ENCODE data around the gene BTN1A1.
"Not testable (repeated sequence)": the region's sequence is repeated elsewhere in the genome, so short reads cannot be mapped to it uniquely, and the experiment has no call there.

The BTN1A1 gene

GRCh38 chr6:26500102-26500501 lies at the start of gene BTN1A1:
BTN1A1 (plus strand) TSS chr6:26500303; CDS start chr6:26501287, 984 bp downstream.
- DNase-seq = no peak

DNA sequence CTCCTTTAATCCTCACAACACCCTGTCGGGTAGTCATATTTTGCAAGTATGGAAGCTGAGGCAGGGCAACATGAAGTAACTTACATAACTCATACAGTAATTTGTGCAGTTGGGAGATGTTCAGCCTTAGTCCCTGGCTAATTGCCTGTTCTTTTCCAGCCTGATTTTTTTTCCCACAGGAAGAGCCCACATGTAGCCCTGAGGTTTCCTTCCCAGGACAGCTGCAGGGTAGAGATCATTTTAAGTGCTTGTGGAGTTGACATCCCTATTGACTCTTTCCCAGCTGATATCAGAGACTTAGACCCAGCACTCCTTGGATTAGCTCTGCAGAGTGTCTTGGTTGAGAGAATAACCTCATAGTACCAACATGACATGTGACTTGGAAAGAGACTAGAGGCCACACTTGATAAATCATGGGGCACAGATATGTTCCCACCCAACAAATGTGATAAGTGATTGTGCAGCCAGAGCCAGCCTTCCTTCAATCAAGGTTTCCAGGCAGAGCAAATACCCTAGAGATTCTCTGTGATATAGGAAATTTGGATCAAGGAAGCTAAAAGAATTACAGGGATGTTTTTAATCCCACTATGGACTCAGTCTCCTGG lies 47.4 kb upstream of the BTN1A1 start:
- no peak for DNase-seq

DNA sequence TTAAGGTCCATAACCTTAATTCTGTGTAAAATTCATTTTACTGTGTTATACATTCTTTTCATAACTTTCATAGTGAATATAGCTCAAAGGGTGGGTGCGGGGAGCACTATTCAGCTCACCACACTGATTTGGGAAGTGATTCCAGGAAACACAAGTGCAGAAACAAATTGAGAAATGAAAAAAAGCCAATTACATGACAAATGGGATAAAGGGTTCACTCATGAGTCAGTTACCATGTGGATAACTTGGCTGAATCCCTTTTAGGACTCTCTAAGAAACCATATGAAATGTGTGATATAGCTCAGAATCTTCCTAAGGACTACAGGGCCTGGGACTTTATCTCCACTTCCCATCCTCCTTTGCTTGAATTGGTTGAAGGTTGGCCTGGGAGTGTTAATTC lies 45.5 kb upstream of the BTN1A1 start:
- no peak for DNase-seq

- no peak for DNase-seq
Measured at GRCh38 chr6:26455357-26455970, 44.6 kb upstream of the BTN1A1 start.

GRCh38 chr6:26457264-26457805 lies 42.8 kb upstream of the BTN1A1 start:
- DNase-seq = peak in 1 of 2 experiments; percentile 65

DNA sequence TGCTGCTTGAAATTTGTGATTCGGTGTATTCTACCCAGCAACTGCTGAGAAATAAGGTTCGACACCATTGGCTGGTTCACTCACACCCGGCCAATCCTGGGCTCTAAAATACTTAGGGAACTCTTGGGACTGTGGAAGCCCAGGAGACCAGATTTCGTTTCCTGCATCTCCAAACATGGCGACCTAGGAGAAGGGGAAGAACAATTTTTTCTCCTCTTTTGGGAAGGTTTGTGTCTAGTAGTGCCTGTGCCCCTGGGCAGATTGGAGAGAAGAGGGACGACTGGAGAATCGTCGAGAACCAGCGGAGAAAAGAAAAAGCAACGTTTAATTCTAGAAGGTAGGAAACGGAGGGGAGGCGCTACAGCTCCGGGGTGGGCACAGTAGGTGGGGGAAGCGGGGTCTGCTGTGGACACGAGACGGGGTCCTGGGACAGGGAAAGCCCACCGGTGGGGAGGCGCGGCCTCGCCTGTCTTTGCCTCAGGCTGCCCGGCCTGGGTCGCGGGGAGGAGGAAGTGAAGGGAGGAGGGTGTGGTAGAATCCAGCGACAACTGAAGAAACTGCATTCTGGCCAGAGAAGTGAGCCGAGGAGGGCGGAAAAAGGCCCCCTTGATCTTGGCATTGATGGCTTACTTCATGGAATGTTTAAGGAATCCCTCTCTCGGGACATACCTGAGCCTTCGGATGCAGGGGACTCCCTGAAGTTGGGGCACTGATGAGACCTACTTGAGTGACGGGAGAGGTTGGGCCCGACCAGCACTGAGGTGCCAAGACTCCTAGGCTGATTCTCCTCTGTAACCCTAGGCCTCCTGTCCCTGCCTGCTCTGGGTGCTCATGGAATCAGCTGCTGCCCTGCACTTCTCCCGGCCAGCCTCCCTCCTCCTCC lies 42.1 kb upstream of the BTN1A1 start, which contains the start of gene BTN2A1:
TSS of gene BTN2A1 (plus strand) at position 150 of the 883 bp plus-strand sequence. CDS start at position 832, 682 bp downstream.
- DNase-seq = peak; percentile 84 to 89

DNA sequence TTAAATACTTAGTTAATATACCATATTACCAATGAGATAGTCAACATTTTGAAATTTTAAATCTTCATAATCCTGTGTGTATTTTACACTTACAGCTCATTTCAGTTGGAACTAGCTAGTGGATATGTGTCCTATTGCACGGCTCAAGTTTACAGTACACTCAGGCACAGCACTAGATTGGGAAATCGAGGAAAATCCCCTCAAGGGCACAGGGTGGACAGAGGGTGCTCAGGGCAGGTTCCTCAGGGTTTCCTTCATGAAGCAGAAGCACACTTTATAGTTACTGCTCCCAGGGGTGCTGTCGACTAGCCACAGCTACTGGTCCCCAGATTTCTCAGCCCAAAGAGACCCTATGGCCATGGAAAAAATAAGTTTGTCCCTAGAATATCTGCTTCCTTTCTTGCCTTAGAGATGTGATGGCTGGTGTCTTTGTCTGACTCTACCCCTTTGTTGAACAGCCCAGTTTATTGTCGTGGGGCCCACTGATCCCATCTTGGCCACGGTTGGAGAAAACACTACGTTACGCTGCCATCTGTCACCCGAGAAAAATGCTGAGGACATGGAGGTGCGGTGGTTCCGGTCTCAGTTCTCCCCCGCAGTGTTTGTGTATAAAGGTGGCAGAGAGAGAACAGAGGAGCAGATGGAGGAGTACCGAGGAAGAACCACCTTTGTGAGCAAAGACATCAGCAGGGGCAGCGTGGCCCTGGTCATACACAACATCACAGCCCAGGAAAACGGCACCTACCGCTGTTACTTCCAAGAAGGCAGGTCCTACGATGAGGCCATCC lies 40.9 kb upstream of the BTN1A1 start:
- no peak for DNase-seq

DNA sequence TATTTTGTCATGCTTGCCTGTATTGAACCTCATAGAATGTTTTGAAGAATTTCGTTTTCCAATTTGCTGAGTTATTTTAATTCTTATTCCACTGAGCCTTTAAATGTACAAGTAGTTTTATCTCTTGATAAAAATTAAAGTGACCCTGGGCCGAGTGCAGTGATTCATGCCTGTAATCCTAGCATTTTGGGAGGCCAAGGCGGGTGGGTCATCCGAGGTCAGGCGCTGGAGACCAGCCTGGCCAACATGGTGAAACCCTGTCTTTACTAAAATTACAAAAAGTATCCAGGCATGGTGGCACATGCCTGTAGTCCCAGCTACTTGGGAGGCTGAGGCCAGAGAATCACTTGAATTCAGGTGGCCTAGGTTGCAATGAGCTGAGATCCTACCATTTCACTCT lies 38.8 kb upstream of the BTN1A1 start:
- DNase-seq = not testable (repeated sequence)

DNA sequence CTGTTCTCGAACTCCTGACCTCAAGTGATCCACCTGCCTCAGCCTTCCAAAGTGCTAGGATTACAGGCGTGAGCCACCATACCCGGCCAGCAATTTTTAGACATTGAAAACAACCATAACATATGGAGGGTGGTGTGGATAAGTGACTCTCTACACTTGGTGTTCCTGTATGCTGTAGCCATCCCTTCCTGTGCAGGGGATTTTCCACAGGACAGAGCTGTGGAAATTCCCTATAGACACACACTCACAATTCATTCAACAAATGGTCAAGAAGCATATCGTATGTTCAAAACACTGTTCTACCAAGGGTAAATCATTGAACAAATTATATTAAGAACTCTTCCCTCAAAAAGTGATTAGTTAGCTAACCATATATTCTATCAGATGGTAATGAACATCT lies 36.1 kb upstream of the BTN1A1 start:
- no peak for DNase-seq

- DNase-seq = peak in 1 of 2 experiments; percentile 14
Measured at GRCh38 chr6:26464416-26465131, 35.5 kb upstream of the BTN1A1 start.

DNA sequence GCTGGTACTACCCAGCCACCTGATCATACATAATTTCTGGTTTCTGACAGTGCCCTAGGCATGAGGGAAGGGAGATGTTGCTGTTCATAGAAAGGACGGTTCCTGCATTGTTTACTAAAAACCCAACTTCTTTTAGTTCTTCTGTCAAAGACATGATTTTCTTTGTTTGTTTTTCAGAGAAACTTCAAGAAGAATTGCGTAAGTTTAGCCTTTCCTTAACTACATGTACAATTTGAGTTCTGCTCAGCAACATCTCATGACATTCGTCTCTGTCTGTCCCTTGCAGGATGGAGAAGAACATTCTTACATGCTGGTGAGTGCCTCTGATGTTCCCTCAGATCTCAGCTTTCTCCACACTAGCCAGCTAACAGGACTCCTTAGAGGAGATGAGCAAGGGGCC lies 34.3 kb upstream of the BTN1A1 start:
- DNase-seq = no peak

- no peak for DNase-seq
Measured at GRCh38 chr6:26468829-26469228, 31.3 kb upstream of the BTN1A1 start.

DNA sequence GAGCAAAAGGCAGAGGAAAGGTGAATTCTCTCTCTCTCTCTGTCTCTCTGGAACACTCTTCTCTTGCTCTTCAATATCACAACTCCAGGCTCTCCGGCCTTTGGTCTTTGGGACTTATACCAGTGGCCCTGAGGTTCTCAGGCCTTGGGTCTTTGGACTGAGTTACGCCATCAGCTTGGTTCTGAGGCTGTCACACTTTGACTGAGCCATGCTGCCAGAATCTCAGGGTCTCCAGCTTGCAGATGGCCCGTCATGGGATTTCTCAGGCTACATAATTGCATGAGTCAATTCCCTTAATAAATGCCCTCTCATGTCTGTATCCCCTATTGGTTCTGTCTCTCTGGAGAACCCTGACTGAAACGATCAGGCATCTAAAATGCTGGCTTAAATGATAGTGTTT lies 29.5 kb upstream of the BTN1A1 start:
- no peak for DNase-seq

DNA sequence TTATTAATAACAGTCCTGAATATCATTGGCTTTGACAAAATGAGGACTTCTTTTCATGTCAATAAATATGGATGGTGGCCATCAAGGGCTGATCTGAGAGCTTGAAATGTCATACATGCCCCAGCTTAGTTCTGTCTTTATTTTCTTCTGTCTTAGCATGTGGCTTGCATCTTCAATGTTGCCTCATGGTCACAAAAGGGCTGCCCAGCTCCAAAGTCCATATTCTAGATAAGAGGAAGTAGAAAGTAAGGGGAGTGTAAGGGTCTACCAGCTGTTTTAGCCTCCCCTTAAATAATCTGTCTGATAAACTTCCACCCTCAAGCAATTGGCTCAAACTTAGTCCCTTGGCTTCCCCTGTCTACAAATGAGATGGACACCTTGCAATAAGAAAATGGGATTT lies 28.1 kb upstream of the BTN1A1 start:
- DNase-seq = no peak

- DNase-seq = no peak
Measured at GRCh38 chr6:26472549-26473290, 27.4 kb upstream of the BTN1A1 start.

DNA sequence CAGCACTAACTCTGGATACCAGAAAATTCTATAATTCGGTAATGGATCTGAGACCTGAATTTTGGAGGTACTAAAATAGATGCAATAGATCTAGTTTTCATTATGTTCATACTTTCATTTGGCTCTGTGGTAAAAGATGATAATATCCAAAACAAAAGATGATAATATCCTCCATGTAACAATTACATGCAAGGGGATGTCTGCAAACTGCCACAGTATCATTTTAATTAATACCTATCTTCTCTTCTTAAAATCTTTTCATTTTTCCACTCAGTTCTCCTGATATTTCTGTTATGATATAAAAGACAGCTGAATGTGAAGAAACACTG lies 26.7 kb upstream of the BTN1A1 start:
- no peak for DNase-seq

DNA sequence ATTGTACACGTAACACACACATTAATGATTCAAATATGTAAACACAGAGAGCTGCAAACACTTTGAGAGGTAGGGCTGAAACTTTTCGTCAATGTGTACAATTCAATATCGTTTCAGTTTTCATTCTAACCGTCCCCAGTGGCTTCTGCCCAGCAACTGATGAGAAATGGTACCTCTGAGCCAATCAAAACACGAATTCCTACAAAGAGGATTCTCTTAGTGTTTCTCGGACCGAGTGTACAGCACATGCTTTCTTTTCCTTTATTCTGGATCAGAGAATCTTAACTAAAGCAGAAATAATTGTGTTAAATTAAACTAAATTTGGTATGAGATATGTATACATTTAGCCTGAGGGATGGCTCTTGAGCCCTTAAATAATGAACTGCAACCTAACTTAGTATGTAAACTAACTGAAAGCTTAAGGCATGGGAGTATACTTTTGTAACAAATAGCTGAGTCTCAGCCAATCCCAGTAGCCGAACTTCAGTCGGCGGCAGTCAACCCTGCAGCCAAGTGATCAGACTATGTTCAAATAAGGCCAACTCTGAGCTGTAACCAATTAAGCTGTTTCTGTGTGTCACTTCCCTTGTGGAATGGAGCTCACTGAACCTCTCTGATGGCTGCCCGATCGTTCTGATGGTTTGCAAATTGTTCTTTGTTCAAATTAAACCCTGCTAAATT lies 26.2 kb upstream of the BTN1A1 start:
- peak; percentile 29 to 74 for DNase-seq

GRCh38 chr6:26474439-26474881 lies 25.6 kb upstream of the BTN1A1 start:
- DNase-seq = no peak

DNA sequence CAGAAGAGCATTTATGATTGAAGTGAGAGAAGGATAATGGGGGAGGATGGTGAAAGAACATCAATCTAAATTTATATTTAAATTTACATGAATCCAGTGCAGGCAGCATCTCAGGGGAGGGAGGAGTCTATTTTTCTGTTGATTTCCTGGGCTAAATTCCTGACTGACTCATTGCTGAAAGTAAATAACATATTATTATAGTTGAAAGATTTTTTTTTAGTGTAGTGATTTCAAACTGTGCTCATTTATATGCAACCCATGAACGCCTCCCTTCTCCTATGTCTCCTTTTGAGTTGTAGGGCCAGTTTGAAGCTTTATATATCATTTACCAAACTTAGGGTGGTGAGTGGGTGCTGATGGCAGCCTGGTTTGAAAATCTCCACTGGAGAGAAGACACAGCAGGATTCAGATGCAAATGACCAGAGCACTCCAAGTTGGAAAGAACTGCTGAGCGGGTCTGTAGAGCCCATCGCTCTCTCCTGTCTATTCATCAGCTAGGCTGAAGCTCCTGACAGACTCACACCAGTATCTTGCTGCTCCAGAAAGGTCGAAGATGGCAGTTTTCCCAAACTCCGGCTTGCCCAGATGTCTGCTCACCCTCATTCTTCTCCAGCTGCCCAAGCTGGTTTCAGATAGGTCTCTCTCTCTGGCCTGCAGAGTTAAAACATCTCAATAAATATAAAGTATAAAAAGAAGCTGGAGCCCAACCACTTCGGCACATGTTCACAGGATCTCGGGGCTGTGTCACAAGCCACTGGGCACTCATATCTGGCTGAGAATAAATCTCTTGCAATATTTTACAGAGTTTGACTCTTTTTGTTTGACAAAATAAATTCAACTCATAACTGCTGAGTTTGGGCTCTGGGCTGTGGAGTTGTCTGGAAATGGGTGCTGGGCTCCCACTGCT lies 24.0 kb upstream of the BTN1A1 start:
- no peak for DNase-seq

DNA sequence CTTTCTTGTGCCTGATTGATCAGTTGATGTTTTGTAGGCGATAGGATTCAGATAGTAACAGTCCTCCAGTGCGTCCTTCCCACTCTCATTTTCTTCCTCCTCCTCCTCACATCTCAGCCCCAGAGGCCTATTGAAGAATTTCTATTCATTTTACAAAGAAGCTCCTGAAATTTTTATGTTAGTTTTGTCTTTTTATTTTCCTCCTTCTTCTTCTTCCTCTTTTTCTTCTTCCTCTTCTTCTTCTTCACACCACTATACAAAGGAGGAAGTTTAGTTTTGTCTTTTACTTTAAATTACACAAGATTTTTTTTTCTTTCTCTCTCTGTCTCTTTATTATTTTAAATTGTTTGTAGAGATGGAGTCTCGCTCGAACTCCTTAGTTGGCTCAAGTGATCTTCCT lies 23.2 kb upstream of the BTN1A1 start:
- DNase-seq = no peak
